Nephron (organoid): ENCODE data around the gene PSMA7.

Experiments used
- H3K27ac Mint-ChIP-seq, 3 experiments: 2 replicates each; pipeline ENCODE4 v1.8.0; 2020; ENCODE audit warnings: mixed read lengths in 3 of 3, mild to moderate bottlenecking in 2 of 3, moderate library complexity in 1 of 3
- H3K27me3 Mint-ChIP-seq: 2 replicates; pipeline ENCODE4 v1.8.0; 2021; ENCODE audit warnings: low read depth, mild to moderate bottlenecking, moderate library complexity, mixed read lengths
- H3K36me3 Mint-ChIP-seq: 2 replicates; pipeline ENCODE4 v1.8.0; 2020; ENCODE audit warnings: low read depth, mixed read lengths
- H3K4me1 Mint-ChIP-seq: 2 replicates; pipeline ENCODE4 v1.8.0; 2020; ENCODE audit warnings: mixed read lengths
- H3K4me3 Mint-ChIP-seq, 3 experiments: 2 replicates each; pipeline ENCODE4 v1.8.0; 2020; ENCODE audit warnings: mild to moderate bottlenecking in 3 of 3, mixed read lengths in 3 of 3, moderate library complexity in 2 of 3
- H3K9me3 Mint-ChIP-seq: 2 replicates; pipeline ENCODE4 v1.8.0; 2020; ENCODE audit warnings: mixed read lengths
- TF ChIP-seq, protein P1 (sequence below), 3 experiments: fragments of 200-600 bp; sonication (generic); IDR thresholded peaks; one replicate each; pipeline ENCODE4 v1.5.0; 2021; ENCODE audit warnings: antibody characterized with exemption in 3 of 3; ENCODE audit not compliant: unreplicated experiment in 3 of 3

PSMA7 gene

DNA sequence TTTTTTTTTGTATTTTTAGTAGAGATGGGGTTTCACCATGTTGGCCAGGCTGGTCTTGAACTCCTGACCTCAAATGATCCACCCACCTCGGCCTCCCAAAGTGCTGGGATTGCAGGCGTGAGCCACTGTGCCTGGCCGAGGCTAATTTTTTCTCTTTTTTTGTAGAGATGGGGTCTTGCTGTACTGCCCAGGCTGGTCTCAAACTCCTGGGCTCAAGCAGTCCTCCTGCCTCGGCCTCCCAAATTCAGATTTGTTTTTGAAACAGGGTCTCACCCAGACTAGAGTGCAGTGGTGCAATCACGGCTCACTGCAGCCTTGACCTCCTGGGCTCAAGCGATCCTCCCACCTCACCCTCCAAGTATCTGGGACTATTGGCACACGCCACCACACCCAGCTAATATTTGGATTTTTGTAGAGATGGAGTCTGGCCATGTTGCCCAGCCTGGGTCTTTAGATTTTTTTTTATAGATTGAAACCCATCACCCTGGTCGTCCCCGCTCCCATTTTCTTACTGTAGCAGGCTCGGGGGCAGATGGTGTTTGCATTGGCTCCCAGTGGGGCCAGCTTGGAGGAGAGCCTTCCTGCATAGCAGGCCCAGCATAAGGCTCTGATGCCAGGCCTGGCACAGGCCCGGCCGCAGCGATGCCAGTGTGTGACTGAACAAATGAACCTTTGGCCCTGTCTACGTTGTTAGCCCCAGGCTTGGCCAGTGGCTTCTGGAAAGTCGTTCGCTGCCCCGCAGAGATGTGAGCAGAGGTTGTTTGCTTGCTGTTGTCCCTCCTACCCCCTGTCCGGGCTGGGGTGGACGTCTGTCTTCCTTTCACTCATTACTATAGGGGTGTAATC, 35.3 kb upstream of the PSMA7 start:
- TF ChIP-seq, protein P1, sequence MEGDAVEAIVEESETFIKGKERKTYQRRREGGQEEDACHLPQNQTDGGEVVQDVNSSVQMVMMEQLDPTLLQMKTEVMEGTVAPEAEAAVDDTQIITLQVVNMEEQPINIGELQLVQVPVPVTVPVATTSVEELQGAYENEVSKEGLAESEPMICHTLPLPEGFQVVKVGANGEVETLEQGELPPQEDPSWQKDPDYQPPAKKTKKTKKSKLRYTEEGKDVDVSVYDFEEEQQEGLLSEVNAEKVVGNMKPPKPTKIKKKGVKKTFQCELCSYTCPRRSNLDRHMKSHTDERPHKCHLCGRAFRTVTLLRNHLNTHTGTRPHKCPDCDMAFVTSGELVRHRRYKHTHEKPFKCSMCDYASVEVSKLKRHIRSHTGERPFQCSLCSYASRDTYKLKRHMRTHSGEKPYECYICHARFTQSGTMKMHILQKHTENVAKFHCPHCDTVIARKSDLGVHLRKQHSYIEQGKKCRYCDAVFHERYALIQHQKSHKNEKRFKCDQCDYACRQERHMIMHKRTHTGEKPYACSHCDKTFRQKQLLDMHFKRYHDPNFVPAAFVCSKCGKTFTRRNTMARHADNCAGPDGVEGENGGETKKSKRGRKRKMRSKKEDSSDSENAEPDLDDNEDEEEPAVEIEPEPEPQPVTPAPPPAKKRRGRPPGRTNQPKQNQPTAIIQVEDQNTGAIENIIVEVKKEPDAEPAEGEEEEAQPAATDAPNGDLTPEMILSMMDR (IDR thresholded peaks at IDR 0.05; ENCODE audit: unreplicated experiment in 3 of 3) = no peak
- no peaks in the 10 kb centered on the region for H3K27me3 Mint-ChIP-seq
- no peaks in the 10 kb centered on the region for H3K9me3 Mint-ChIP-seq
- peaks cover 21% of the 10 kb centered on the region for H3K36me3 Mint-ChIP-seq
- H3K27ac Mint-ChIP-seq = no peak overlapping the region
- H3K4me3 Mint-ChIP-seq = no peak overlapping the region
- H3K4me1 Mint-ChIP-seq = peaks cover 3% of the 10 kb centered on the region

DNA sequence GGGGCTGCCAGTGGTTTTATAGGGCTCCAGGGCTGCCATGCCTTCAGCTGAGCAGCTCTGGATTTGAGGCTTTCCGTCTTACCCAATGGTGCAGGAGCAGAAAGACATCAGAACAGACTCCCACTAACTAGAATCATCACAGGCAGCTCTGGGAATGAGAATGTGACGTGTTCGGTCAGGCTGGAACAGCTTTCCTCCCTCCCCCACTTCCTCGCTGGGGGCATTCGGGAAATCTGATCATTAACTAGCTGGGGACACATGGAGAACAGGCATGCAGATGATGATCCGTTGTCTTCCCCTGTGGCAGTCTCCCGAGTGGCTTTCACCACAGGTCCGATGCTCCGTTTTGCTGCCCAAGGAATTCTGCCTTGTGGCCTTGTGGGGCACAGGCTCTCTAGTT, 34.1 kb upstream of the PSMA7 start:
- no peaks in the 10 kb centered on the region for H3K4me1 Mint-ChIP-seq
- H3K27ac Mint-ChIP-seq = no peak overlapping the region
- TF ChIP-seq, protein P1 (IDR thresholded peaks at IDR 0.05; ENCODE audit: unreplicated experiment in 3 of 3) = no peak
- no peak overlapping the region for H3K4me3 Mint-ChIP-seq
- H3K9me3 Mint-ChIP-seq = no peaks in the 10 kb centered on the region
- H3K36me3 Mint-ChIP-seq = peaks cover 21% of the 10 kb centered on the region
- no peaks in the 10 kb centered on the region for H3K27me3 Mint-ChIP-seq

DNA sequence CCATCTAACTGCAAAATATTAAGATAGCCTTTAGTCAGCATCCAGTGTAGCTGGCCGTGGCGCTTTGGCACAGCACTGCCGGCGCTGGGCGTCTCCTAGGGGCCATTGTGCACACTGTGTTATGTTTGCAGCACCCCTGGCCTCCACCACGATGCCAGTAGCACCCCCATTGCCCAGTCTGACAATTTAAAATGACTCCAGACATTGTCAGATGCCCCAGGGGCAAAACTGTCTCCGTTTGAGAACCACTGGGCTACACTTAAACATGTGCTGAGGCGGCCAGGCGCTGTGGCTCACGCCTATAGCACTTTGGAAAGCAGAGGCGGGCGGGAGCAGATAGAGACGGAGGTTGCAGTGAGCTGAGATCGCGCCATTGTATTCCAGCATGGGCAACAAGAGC, 33.7 kb upstream of the PSMA7 start:
- H3K4me3 Mint-ChIP-seq = no peak overlapping the region
- TF ChIP-seq, protein P1 (IDR thresholded peaks at IDR 0.05; ENCODE audit: unreplicated experiment in 3 of 3) = no peak
- no peaks in the 10 kb centered on the region for H3K4me1 Mint-ChIP-seq
- peaks cover 21% of the 10 kb centered on the region for H3K36me3 Mint-ChIP-seq
- no peaks in the 10 kb centered on the region for H3K27me3 Mint-ChIP-seq
- no peaks in the 10 kb centered on the region for H3K9me3 Mint-ChIP-seq
- no peak overlapping the region for H3K27ac Mint-ChIP-seq

DNA sequence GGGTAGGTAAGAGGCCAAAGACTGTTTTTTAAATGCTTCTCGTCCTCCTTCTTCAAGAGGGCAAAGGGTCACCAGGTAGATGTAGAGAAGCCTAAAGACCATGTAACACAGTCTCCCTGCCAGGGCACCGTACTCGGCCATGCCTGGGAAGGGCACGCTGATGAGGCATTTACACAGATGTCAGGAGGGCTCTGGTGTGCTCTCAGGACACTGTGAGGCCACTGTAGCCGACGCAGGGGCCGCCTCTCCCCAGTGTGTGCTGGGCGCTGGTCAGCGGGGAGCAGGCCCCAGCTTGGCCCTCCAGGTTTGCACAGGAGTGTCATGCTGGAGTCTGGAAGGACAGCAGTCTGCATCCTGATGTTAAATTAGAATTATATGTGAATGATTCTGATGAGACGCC, 32.5 kb upstream of the PSMA7 start:
- Mint-ChIP-seq H3K27me3 (no peaks in the 10 kb centered on the region), H3K4me1 (no peaks in the 10 kb centered on the region), H3K36me3 (peaks cover 21% of the 10 kb centered on the region), H3K9me3 (no peaks in the 10 kb centered on the region), H3K27ac (no peak overlapping the region), H3K4me3 (no peak overlapping the region)
- TF ChIP-seq, protein P1 (IDR thresholded peaks at IDR 0.05; ENCODE audit: unreplicated experiment in 3 of 3) = no peak

DNA sequence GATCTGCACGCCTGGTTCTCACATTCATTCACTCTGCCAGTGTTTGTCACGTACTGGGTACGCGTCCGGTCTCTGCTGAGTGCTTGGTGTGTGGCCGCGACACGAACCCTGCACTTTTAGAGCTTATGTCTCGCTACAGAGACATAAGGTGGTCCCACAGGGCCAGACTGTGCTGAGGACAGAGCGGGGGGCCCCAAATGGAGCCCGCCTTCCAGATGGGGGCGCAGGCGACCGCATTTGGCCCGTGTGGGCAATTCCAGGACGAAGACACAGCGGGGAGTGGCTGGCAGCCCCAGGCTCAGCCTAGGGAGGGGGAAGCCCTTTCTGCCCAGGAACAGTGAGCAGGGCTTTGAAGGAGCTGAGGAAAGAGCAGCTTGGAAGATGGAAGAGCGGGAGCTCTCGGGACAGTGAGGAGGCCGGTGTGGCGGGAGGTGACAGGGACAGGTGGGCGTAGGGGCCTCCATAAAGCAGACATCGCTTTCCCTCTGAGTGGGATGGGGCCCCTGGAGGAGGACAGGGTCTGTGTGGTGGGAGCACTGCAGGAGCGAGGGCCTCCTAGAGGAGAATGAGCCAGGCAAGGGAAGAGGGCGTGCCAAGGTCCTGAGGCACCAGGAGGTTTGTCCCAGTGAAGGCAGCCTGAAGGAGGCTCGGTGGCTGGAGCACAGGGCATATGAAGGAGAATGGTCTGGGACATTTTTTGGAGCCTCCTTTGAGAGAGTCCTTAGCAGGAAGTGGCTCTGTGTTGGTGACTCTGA, 31.9 kb upstream of the PSMA7 start:
- H3K4me3 Mint-ChIP-seq = no peak overlapping the region
- H3K36me3 Mint-ChIP-seq = peaks cover 21% of the 10 kb centered on the region
- TF ChIP-seq, protein P1 (IDR thresholded peaks at IDR 0.05; ENCODE audit: unreplicated experiment in 3 of 3) = no peak
- no peaks in the 10 kb centered on the region for H3K27me3 Mint-ChIP-seq
- no peaks in the 10 kb centered on the region for H3K9me3 Mint-ChIP-seq
- H3K4me1 Mint-ChIP-seq = no peaks in the 10 kb centered on the region
- no peak overlapping the region for H3K27ac Mint-ChIP-seq
